ENCODE data around the gene LFNG. TPM values are rescaled to one million over a fixed set of nuclear protein-coding genes. Genes with fewer than 3 reads are reported as not detected.

LFNG gene
- total RNA-seq, 1 experiment from 2014 or later = 4.5 TPM

GRCh38 chr7:2573761-2574160 lies 54.2 kb downstream of the LFNG start:
- intact Hi-C loops (cut with micrococcal nuclease; ENCODE audit: unreplicated experiment) = no loop called here

GRCh38 chr7:2575046-2575732 lies 55.6 kb downstream of the LFNG start:
- Mint-ChIP-seq H3K4me1 (ENCODE audit: low read depth, unreplicated experiment) (no peaks in the 10 kb centered on the region), H3K9me3 (ENCODE audit: unreplicated experiment) (no peaks in the 10 kb centered on the region), H3K27me3 (ENCODE audit: insufficient read depth, unreplicated experiment) (no peaks in the 10 kb centered on the region), H3K4me3 (ENCODE audit: unreplicated experiment) (no peak overlapping the region), H3K36me3 (ENCODE audit: insufficient read depth, unreplicated experiment) (no peaks in the 10 kb centered on the region), H3K27ac (ENCODE audit: unreplicated experiment) (no peak overlapping the region)
- DNase-seq = no peak
- no peaks in the 10 kb centered on the region for H3K36me3 ChIP-seq (ENCODE audit: control insufficient read depth, insufficient read depth, low read length)
- peaks cover 14% of the 10 kb centered on the region; the same call in 1 of the 2 replicates for H3K4me1 ChIP-seq
- ChIA-PET POLR2A (no interaction called here), CTCF (no interaction called here)
- no TSS peak for BruUV-seq (replicated peaks)
- no peaks in the 10 kb centered on the region for H3K27me3 ChIP-seq (replicated peaks; ENCODE audit: control insufficient read depth, insufficient read depth, low read length)
- H3K4me3 ChIP-seq (ENCODE audit: low read depth, low read length) = no peak overlapping the region
- H3K9me3 ChIP-seq = no peaks in the 10 kb centered on the region
- TF ChIP-seq CTCF (IDR thresholded peaks at IDR 0.05; ENCODE audit: insufficient read depth in 1 of 2, low read depth in 1 of 2, low read length in 1 of 2, severe bottlenecking in 1 of 2, unreplicated experiment in 1 of 2) = no peak
- intact Hi-C loops (cut with micrococcal nuclease; ENCODE audit: unreplicated experiment) = no loop called here

More at GRCh38 chr7:2573761-2574160, 54.2 kb downstream of the LFNG start:
- Mint-ChIP-seq H3K36me3 (ENCODE audit: insufficient read depth, unreplicated experiment) (no peaks in the 10 kb centered on the region), H3K27me3 (ENCODE audit: insufficient read depth, unreplicated experiment) (no peaks in the 10 kb centered on the region), H3K4me3 (ENCODE audit: unreplicated experiment) (no peak overlapping the region), H3K4me1 (ENCODE audit: low read depth, unreplicated experiment) (no peaks in the 10 kb centered on the region), H3K9me3 (ENCODE audit: unreplicated experiment) (no peaks in the 10 kb centered on the region), H3K27ac (ENCODE audit: unreplicated experiment) (no peak overlapping the region)
- ChIA-PET POLR2A (no interaction called here), CTCF (interaction anchor here (0.6 kb wide), 1 partner anchor 134 kb away, joined by 3 read pairs; no protein-coding TSS in a partner anchor)
- DNase-seq = no peak
- BruUV-seq (replicated peaks) = no TSS peak
- H3K36me3 ChIP-seq (ENCODE audit: control insufficient read depth, insufficient read depth, low read length) = no peaks in the 10 kb centered on the region
- H3K9me3 ChIP-seq = no peaks in the 10 kb centered on the region
- H3K4me3 ChIP-seq (ENCODE audit: low read depth, low read length) = no peak overlapping the region
- H3K27me3 ChIP-seq (replicated peaks; ENCODE audit: control insufficient read depth, insufficient read depth, low read length) = no peaks in the 10 kb centered on the region
- peaks cover 14% of the 10 kb centered on the region; the same call in 1 of the 2 replicates for H3K4me1 ChIP-seq
- no peak for TF ChIP-seq CTCF (IDR thresholded peaks at IDR 0.05; ENCODE audit: insufficient read depth in 1 of 2, low read depth in 1 of 2, low read length in 1 of 2, severe bottlenecking in 1 of 2, unreplicated experiment in 1 of 2)

GRCh38 chr7:2575733-2576340 lies 56.3 kb downstream of the LFNG start:
- Mint-ChIP-seq H3K4me1 (ENCODE audit: low read depth, unreplicated experiment) (no peaks in the 10 kb centered on the region), H3K9me3 (ENCODE audit: unreplicated experiment) (no peaks in the 10 kb centered on the region), H3K36me3 (ENCODE audit: insufficient read depth, unreplicated experiment) (no peaks in the 10 kb centered on the region), H3K27ac (ENCODE audit: unreplicated experiment) (no peak overlapping the region), H3K27me3 (ENCODE audit: insufficient read depth, unreplicated experiment) (no peaks in the 10 kb centered on the region), H3K4me3 (ENCODE audit: unreplicated experiment) (no peak overlapping the region)
- H3K27me3 ChIP-seq (replicated peaks; ENCODE audit: control insufficient read depth, insufficient read depth, low read length) = no peaks in the 10 kb centered on the region
- no TSS peak for BruUV-seq (replicated peaks)
- no peaks in the 10 kb centered on the region for H3K9me3 ChIP-seq
- H3K4me1 ChIP-seq = peaks cover 14% of the 10 kb centered on the region; the same call in 1 of the 2 replicates
- no peaks in the 10 kb centered on the region for H3K36me3 ChIP-seq (ENCODE audit: control insufficient read depth, insufficient read depth, low read length)
- no peak for TF ChIP-seq CTCF (IDR thresholded peaks at IDR 0.05; ENCODE audit: insufficient read depth in 1 of 2, low read depth in 1 of 2, low read length in 1 of 2, severe bottlenecking in 1 of 2, unreplicated experiment in 1 of 2)
- H3K4me3 ChIP-seq (ENCODE audit: low read depth, low read length) = no peak overlapping the region
- CTCF ChIA-PET = no interaction called here
- DNase-seq = no peak
- intact Hi-C loops (cut with micrococcal nuclease; ENCODE audit: unreplicated experiment) = no loop called here
- POLR2A ChIA-PET = no interaction called here
